GM18868 (cell line): Measurements from ENCODE around the gene LAMA3.

Experiments
- ATAC-seq: cut with Tn5 transposase; IDR thresholded peaks from one replicate; pipeline ENCODE4 v1.9.1; 2021; ENCODE audit warnings: mild to moderate bottlenecking, moderate library complexity; ENCODE audit not compliant: unreplicated experiment

LAMA3 gene

GRCh38 chr18:23669804-23670405 is 19.3 kb upstream of the LAMA3 start:
- ATAC-seq: no peak

GRCh38 chr18:23671564-23671963 is 17.7 kb upstream of the LAMA3 start:
- ATAC-seq: no peak

- no peak for ATAC-seq
These were observed 15.5 kb upstream of the LAMA3 start for GRCh38 chr18:23673725-23674124.

- ATAC-seq: no peak
These were observed 14.0 kb upstream of the LAMA3 start for GRCh38 chr18:23675236-23675635.

GRCh38 chr18:23675896-23676295 is 13.4 kb upstream of the LAMA3 start:
- no peak for ATAC-seq

- ATAC-seq: peak; percentile 24
These were observed 7.2 kb upstream of the LAMA3 start for GRCh38 chr18:23682045-23682444.

GRCh38 chr18:23682472-23682871 is 6.8 kb upstream of the LAMA3 start:
- peak; percentile 65 for ATAC-seq

GRCh38 chr18:23683155-23683554 is 6.1 kb upstream of the LAMA3 start:
- ATAC-seq: no peak

GRCh38 chr18:23683671-23684070 is 5.6 kb upstream of the LAMA3 start:
- ATAC-seq: no peak

GRCh38 chr18:23684515-23685197 is 4.6 kb upstream of the LAMA3 start:
- ATAC-seq: no peak

- ATAC-seq: no peak
These were observed 725 bp upstream of the LAMA3 start for GRCh38 chr18:23688528-23688927.

- ATAC-seq: no peak
These were observed 607 bp downstream of the LAMA3 start for GRCh38 chr18:23689616-23690504.

- no peak for ATAC-seq
These were observed 1.3 kb downstream of the LAMA3 start for GRCh38 chr18:23690505-23691068.

GRCh38 chr18:23693846-23694245 is 4.6 kb downstream of the LAMA3 start:
- no peak for ATAC-seq

GRCh38 chr18:23694637-23695430 is 5.6 kb downstream of the LAMA3 start:
- no peak for ATAC-seq

- no peak for ATAC-seq
These were observed 11.8 kb downstream of the LAMA3 start for GRCh38 chr18:23701017-23701416.

GRCh38 chr18:23701544-23702064 is 12.4 kb downstream of the LAMA3 start:
- ATAC-seq: no peak

- no peak for ATAC-seq
These were observed 13.4 kb downstream of the LAMA3 start for GRCh38 chr18:23702606-23703005.

GRCh38 chr18:23703057-23703986 is 14.1 kb downstream of the LAMA3 start:
- ATAC-seq: no peak
